H1 (cell line): ENCODE results near the gene HOXA10. TPM values are rescaled to one million over a fixed set of nuclear protein-coding genes. Genes with fewer than 3 reads are reported as not detected.

Experiments used
- HDAC2 ChIP-seq, 2 experiments: fragments of 300-600 bp in 1 of 2; sonication (generic) in 1 of 2; IDR thresholded peaks; 2 replicates each; pipeline ENCODE4 v1.6.1; 2011 to 2012; ENCODE audit warnings: low read depth in 2 of 2, low read length in 2 of 2, mild to moderate bottlenecking in 2 of 2, moderate library complexity in 2 of 2, borderline replicate concordance in 1 of 2, inconsistent platforms in 1 of 2
- JUND ChIP-seq: IDR thresholded peaks from 2 replicates; pipeline ENCODE4 v1.6.1; 2011; ENCODE audit warnings: mild to moderate bottlenecking, improper control_type of control experiment, low read length
- MAFK ChIP-seq: IDR thresholded peaks from 2 replicates; pipeline ENCODE4 v1.6.1; 2012; ENCODE audit warnings: low read depth, mild to moderate bottlenecking, improper control_type of control experiment, low read length
- PHF8 ChIP-seq: fragments of 200-600 bp; sonication (generic); conservative IDR thresholded peaks from 2 replicates; pipeline ENCODE4 v1.7.1; 2012; ENCODE audit warnings: low read depth, mild to moderate bottlenecking, inconsistent platforms, low read length, moderate library complexity
- RNF2 ChIP-seq: fragments of 200-900, 300-1000 bp; sonication (generic); IDR thresholded peaks from 2 replicates; pipeline ENCODE4 v1.7.1; 2016; ENCODE audit warnings: borderline replicate concordance, low read depth, mild to moderate bottlenecking, antibody characterized with exemption, low read length; ENCODE audit not compliant: poor library complexity, severe bottlenecking; ENCODE audit errors: missing control alignments
- ZNF274 ChIP-seq: IDR thresholded peaks from 2 replicates; pipeline ENCODE4 v1.7.0; 2012; ENCODE audit warnings: low read length, borderline replicate concordance; ENCODE audit errors: extremely low read depth
- polyA plus RNA-seq, 7 experiments: library from polyadenylated mRNA; depleted of rRNA in 3 of 7; stranded (reverse) in 5 of 7; unstranded in 2 of 7; fragments of >200 nt in 5 of 7; fragments of 200-250 nt in 2 of 7; gene quantifications; 1 replicate in 5 of 7; 2 replicates in 1 of 7; 4 replicates in 1 of 7; pipeline versions ENCODE4 v1.2.1 to v1.2.3, GENCODE V29; 2011 to 2013; ENCODE audit warnings: missing spikeins in 2 of 7, mixed read lengths in 2 of 7
- total RNA-seq: library from RNA; stranded (reverse); fragmentation: NEBNext Ultra II Directional; extraction: Animal tissue kit (Norgen Biotek cat#: 25700); gene quantifications from 2 replicates; pipeline ENCODE4 v1.2.1, GENCODE V29; 2021

HOXA10 gene
- total and polyA plus RNA-seq, 2 of the 8 experiments (the other 6 are each of a cell fraction or from before 2014, with no cell fraction given), result not detected

- TF ChIP-seq RNF2 (no peak), ZNF274 (no peak), HDAC2 (IDR thresholded peaks at IDR 0.05; ENCODE audit: borderline replicate concordance in 1 of 2, low read depth in 2 of 2, low read length in 2 of 2) (no peak), JUND (no peak), MAFK (no peak), PHF8 (no peak)
- TF ChIP-seq, all 59 proteins: peak for 0
These were observed 11.4 kb downstream of the HOXA10 start (continued) for GRCh38 chr7:27162561-27163287.
